NCI-H2081 treated with DMSO at 0.1 percent for 48 hours (cell line): ENCODE measurements around the gene IL1B.

Experiments used
- DNase-seq: peaks from one replicate; lab custom pipeline; 2025; lab: John Stamatoyannopoulos, UW

Gene IL1B

DNA sequence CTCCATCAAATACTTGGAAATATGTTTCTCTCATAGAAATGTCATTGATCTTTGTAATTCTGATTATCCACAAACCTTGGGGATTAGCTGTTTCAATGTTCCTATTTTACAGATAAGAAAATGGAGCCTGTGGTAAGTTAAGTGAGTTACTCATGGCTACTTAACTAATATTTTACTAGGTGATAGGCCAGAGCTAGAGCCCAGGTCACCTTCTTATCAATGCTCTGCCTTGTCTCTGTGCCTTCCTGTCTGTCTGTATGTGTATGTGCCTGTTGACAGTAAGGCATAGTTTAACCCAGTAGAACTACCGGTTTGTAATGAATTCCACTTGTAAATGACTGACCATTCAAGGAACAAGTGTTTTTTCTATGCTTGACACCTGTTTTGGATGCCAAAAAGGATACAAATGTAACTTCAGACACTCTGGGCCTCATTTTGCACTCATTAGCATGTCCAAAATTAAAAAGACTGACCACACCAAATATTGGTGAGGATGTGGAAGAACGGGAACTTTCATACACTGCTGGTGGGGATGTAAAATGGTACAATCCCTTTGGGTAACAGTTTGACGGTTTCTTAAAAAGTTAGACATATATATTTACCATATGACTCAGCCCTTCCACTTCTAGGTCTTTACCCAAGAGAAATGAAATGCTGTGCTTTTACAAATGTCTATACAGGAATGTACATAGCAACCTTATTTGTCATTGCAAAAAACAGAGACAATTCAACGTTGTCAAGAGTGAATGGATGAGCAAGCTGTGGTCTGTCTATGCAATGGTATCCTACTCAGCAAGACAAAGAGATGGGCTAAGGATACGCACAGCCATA is 32.7 kb downstream of the IL1B start:
- DNase-seq: no peak

DNA sequence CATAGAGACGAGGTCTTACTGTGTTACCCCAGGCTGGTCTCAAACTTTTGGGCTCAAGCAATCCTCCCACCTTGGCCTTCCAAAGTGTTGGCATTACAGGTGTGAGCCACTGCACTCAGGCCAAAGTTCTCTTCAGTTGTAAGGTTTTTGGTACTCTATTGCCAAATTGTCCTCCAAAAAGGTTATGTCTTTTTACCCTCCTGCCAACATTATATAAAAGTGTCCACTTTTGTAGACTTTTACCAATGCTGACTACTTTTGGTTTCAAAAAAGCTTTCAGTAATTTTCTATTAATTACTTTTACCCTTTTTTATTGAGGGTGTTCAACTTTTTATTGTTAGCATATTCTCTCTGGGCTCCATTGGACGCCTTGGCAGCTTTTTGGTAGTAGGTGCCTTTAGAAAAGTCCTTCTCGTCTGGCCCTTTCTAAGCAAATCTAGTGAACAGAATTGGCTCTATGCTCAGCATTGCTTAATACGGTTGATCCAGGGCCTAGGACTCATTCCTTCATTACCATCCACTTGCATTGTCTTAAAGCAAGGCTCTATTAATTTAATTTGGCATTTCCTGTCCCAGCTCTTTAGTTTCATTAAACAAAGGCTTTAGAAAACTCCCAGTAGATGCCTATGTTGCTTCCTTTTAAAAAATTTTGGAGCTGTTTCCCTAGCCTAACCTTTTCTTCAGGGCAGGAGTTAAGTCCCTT is 35.5 kb downstream of the IL1B start:
- no peak for DNase-seq

DNA sequence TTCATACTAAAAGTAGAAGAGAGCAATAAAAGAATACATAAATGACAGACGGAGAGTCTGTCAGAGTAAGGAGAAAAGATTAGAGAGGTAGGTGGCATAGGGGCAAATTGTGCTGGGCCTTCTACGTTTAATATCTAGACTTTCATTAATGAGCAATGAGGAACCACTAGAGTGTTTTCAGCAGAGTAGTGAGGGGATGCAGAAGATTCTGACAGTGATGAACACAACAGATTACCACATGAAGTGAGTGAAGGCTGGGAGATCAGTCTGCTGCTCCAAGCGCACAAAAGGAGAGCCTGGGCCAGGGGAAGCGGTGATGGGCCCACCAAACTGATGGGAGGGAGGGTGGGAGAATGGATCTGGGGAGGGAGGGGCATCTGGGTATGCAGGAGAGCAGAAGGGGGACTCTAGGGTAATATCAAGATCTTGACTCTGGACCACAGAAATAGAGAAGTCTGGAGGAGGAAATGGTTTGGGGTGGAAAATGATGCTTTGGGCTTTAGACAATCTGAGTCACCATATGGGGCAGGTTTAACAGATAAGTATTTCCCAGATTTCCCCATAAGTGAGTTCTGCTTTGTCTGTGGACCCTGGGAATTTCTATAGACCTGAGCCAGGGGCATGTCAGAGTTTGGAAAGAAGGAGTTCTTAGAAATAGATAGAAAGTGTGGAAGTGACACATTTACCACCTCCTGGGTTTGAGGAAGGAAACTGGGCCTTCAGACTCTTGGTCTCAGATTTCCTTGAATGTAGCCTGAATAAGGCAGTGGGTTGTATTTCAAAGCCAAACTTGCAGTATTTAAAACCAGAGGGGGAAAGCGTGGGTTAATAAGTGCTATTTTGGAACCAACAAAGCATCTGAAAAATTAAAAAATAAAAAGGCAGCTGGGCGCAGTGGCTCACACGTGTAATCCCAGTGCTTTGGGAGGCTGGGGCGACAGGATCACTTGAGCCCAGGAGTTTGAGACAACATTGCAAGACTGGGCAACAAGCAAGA is 37.3 kb downstream of the IL1B start:
- DNase-seq: no peak

DNA sequence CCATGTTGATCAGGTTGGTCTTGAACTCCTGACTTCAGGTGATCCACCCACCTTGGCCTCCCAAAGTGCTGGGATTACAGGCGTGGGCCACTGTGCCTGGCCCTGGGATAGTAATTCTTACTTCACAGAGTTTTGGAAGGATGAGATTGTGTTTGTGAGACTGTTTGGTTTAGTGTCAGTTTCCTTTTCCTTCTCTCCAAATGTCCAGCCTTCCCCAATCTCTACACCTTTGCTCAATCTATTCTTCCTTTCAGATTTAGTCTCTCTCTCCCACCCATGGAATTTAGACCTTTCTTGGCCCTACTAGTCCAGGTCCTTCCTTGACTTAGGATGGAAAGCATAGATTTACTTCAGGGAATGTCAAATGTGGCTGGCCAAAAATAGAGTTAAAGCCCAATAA is 40.1 kb downstream of the IL1B start:
- no peak for DNase-seq

DNA sequence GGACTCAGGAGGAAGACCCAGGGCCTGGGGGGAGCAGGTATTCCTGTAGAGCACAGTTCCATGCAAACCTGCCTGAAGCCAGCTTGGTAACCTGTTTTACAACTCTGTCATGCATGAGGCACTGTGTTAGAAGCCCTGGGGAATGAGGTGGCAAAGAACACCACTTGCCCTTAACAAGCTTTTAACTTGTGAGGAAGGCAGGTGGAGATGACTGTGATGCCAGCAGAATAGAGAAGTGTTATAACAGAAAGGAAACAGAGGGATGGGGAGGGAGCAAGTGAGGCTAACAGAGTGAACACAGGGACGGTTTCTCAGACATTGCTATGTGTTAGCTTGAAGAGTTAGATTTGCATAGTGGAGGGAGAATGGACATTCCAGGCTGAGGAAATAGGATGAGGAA is 40.8 kb downstream of the IL1B start:
- DNase-seq: no peak

DNA sequence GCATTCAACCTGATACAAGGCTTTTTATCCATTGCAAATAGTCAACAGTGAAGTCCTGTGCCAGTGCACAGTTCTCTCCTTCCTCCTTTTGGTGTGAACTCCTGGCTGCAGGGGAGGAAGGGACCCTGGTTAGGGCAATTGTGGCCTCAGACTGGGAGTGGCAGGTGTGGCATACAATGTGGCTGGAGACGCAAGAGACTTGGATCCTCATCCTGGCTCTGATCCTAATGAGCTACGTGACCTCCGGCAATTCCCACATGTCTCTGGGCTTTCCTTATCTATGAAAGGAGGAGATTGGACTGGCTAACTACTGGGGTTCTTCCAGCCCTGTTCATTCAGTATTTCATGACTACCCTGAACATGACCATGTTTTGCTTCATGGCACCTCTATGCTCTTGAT is 41.7 kb downstream of the IL1B start:
- no peak for DNase-seq

DNA sequence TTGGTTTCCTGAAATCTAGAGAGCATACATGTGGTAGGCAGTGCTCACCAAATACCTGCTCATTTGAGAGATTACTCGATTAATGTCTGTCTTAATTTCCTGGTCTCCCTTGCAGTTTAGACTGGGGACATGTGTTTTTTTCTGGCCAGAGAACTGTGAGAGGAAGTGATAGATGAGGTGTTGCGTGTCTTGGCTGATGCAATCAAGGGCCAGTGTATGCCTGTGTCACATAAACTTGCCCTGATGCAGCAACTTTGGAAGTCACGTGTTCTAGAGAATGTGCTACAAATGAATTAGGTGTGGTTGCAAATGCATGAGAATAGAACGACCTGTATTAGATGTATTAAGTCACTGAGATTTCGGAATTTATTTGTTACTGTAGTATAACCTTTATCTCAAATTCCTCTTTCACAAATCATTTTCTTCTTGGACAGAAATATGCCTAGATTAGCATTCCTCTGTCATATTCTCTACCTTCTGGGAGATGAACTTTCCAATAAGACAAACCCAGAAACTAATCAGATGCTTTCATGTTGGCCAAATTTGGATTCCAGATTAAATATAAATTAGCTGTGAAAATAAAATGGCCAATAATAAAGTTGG is 42.3 kb downstream of the IL1B start:
- no peak for DNase-seq

DNA sequence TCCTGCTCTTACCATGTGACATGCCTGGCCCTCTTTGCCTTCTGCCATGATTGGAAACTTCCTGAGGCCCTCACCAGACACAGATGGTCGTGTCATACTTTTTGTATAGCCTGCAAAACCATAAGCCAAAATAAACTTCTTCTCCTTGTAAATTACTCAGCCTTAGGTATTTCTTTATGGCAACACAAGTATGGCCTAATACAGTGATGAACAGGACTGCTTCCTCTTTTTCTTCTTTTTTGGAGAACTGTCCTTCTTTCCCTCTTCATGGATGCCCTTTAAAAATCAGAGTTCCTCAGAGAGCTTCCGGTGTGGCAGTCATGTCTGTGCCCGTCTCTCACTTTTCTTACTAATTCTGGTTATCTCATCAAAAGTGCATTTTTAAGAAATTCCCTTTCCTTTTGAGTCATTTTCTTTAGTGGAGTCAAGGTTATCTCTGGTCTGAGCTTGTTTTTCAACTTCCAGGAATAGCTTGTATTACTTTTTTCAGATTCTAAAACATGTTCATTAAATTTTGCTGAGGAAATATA is 43.1 kb downstream of the IL1B start:
- DNase-seq: no peak

DNA sequence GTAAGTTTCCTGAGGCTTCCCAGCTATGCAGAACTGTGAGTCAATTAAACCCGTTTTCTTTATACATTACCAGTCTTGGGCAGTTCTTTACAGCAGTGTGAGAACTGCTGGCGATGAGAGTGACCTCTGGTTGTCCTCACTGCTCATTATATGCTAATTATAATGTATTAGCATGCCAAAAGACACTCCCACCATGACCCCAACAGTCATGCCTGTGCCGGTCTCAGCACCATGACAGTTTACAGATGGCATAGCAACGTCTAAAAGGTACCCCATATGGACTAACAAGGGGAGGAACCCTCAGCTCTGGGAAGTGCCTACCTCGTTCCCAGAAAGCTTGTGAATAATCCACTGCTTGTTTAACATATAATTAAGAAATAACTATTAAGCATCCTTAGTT is 44.2 kb downstream of the IL1B start:
- no peak for DNase-seq

DNA sequence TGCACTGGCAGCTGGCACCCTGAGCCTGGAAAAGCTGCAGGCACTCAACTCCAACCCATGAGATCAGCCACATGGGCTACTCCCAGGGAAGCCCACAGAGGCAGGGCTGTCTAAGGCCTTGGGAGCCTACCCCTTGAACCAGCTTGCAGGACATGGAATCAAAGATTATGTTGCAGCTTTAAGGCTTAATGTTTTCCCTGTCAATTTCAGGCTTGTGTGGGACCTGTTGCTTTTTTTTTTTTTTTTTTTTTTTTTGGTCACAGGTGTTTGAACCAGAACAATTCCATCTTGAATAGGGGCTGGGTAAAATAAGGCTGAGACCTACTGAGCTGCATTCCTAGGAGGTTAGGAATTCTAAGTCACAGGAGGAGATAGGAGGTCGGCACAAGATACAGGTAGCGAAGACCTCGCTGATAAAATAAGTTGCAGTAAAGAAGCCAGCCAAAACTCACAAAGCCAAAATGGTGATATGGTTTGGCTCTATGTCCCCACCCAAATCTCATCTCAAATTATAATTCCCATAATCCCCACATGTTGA is 44.8 kb downstream of the IL1B start:
- DNase-seq: no peak

DNA sequence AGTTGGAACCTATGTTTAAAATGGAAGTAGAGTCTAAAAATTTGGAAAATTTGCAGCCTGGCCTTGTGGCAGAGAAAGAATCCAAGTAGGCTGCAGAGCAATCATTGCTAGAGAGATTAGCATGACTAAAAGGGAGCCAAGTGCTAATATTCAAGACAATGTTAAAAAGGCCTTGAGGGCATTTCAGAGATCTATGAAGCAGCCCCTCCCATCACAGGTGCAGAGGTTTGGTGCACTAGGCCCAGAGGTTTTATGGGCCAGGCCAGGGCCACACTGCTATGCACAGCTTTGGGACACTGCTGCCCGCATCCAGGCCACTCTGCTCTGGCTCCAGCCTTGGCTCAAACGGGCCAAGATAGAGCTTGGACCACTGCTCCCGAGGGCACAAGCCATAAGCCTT is 45.6 kb downstream of the IL1B start:
- DNase-seq: no peak

DNA sequence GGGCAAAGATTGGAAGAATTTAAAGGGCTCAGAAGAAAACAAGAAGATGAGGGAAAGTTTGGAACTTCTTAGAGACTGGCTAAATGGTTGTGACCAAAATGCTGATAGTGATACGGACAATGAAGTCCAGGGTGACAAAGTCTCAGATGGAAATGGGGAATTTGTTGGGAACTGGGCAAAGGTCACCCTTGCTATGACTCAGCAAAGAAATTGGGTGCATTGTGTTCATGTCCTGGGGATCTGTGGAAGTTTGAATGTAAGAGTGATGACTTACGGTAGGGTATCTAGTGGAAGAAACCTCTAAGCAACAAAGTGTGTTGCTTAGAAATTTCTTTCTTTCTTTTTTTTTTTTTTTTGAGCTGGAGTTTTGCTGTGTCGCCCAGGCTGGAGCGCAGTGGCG is 46.3 kb downstream of the IL1B start:
- no peak for DNase-seq

DNA sequence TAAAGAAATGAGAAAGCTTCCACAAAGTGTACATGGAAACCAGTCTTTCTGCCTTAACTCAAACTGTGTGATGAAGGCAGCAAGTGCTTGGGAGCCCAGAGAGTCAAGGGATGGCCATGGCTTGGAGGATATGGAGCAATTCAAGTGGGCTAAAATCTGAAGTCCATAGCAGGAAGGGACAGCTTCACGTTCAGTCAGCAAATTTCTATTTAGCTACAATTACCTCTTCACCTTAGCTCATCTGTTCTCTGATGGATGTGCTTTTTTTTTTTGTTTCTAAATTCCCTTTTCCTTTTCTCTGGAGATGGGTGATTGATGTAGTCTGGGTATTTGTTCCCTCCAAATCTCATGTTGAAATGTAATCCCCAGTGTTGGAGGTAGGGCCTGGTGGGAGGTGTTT is 47.4 kb downstream of the IL1B start:
- no peak for DNase-seq

DNA sequence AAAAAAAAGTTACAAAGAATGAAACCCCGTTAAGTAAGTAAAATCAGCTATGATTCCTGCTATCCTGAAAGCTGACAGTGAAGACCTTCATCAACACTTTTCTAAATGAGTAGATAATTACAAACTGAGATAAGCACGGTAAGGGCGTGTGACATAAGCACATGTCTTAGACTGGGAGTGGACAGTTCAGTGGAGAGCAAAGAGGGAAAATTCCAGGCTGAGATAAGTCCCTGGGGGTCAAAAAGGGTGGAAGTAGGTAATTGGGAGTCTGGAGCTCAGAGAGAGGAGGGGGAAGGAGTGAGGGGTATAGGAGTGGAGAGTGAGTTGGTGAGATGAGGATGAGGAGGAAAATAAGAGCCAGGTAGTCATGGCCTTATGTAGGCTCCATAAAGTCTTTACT is 47.9 kb downstream of the IL1B start:
- no peak for DNase-seq

DNA sequence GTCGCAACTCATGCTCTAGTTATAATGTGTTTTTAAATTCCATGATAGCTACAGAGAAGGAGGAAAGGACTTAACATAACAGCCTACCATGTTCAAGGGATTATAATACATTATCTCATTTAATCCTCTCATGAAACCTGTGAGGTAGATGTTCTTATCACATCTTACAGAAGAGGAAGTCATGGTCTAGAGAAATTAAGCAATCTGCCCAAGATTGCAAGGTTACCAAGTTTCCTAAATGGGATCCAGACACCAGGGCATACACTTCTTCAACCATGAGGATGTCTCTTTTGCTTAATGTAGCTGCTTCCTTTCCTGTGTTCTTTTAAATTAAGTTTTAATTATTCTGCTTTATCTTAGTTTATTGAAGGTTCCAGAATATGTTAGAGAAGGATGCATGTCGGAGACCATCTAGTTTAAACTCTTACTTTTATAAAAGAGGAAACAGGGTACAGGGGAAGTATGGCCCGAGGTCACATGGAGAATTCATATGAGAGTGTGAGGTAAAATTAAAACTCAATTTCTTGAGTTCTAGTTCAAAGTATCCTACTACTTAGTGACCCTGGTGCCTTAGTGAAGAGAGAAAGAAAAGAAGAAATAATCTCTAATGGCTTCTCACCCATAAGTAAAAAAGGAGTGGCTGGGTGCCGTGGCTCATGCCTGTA is 48.7 kb downstream of the IL1B start:
- DNase-seq: no peak

DNA sequence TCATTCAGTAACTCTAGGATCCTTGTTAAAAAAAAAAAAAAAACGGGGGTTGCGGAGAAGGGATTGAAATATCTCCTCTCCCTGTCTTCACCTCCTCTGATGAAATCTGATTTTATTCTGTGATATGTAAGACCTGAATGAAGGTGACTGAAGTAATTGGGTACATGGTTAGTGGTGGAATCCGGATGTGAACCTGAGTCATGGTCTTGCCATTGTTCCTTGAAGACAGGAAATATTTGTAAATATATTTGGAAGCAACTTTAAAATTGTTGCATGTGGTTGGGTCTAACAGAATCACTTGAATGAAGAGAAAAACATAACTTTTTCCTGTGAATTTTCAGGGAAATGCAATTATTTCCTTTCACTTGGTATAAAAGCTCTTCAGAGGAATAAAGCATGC is 49.3 kb downstream of the IL1B start:
- no peak for DNase-seq

DNA sequence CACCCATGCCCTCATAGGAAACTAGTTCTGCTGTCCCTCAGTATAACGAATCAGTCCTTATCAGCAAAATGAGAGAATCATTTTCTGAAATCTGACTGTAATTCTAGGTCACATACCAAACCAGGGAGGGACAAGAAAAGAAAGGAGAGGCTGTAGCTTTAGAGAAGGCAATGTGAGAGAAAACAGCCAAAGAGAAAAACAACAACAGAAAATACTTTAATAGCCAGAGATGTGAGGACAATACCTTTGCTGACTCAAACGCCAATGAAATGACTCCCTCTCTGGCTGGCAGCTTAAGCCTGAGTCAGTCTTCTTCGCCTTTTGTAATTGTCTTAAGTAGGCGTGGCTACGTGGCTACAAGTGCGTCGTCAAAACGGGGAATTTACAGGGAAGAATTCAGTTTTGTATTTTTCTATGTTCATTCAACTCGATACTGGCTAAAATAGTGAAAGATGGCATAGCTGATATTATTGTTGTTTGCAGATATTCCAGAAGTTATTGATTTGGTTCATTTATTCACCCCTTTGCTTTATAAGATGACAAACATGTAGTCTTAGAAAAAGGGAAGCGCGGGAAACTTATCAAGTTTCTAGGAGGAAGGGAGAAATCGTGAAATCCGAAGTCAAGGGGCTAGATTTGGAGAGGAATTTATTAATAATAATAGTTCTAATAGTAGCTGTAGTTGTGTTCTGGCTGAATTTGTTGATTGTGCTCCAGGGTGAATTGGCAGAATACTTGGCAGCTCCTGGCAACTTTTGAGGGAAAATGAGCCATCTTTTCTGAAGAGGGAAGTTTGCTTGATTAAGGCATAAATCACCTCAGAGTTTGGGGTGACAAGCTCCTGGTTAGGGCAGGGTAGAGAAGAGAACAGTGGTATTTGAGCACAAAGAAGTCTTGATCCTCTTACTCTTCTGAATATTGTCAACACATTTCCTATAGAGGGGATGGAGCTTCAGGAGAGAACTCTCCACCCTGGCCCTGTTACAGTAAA is 52.1 kb downstream of the IL1B start, which contains the start of gene IL1A:
Gene IL1A (minus strand): TSS at position 295 of the 991 bp plus-strand sequence. CDS start 723 bp downstream, outside the sequence.
- no peak for DNase-seq

DNA sequence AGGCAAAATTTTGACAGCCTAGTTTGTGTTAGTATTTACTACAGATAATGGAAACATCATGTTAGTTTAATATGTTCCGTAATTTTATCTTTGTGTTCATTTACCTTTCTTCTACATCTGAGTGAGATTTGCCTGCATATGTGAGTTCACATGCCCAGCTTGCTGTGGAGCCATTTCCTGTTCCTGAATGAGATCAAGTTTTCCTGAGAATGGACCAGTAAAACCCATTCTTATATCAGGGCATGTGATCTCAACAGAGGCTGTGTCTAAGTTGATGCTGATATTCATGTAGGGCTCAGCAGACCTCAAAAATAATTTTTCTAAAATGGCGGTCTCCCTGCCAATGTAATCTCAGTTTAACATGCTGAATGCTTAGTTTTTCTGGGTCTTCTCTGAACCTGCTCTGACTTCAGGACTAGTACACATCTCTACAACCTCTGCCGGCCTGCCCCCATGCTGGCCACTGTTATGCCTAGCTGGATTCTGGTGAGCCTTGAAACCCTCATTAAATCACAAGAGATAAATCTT is 53.3 kb downstream of the IL1B start:
- no peak for DNase-seq

DNA sequence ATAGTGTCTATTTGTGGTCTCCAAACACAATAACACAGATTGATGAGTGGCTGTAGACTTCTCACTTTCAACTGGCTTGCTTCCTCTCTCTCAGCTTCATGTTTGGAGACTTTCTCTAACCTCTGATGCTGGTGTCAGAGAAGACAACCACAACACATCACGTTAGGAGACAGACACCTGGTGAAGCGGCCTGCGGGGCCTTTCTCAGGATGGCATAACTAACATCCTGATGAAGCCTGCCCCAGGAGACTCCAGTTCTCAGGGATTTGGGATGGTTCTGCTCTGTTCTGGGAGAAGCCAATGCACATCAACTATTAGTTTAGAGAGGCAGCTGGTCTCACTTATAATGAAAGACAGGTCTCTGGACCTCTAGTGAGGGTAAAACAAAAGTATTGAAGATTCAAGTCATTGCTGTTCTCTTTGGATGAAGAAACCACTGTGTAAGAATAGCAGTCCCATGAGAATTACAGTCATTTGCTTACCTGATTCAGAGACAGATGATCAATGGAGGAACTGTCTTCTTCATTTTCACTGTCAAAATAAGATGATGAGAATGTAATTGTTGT is 54.3 kb downstream of the IL1B start:
- no peak for DNase-seq
